SW480 (cell line): ENCODE data around the gene SLC9A3.
A peak's percentile ranks its signal among the peaks of the same experiment; 100 is the strongest.

Source experiments
- DNase-seq: peaks from one replicate; pipeline ENCODE4 v3.0.0-alpha.2; 2016; ENCODE audit warnings: low spot score

Gene SLC9A3

DNA sequence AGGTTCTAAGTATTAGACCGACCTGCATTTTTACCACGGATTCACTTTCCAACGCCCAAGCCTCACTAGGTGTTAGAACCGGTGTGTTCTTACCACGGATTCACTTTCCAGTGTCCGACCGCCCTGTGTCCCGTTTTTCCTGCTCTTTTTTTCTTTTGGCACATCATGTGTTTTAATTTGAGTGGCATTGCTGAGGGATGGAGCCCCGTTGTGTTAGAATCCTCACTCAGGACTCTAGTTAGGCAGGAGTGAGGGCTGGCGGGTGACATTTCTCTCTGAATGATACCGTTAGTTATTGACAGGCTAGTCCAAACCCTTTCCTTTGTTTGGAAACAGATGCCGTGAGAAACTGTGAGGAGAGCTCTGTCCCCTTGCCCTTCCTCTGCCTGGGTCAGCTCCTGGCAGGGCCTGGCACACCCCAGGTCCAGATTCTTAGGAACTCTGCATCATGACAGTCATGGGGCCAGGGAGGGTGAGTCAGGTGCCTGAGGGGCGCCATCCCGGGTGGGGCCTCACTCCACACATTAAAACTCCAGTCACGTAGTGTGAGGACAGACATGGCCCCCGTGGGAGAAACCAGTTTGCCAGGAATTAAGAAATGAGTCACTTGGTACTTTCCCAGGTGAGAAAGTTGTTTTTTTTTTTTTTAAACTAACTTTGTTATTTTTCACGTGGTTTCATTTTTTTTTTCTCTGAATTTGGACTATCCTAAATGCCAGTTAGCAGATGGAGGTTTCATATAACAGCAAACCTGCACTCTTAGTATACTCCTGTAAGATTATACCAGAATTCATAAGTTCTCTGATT lies 65.5 kb downstream of the SLC9A3 start:
- no peak for DNase-seq

DNA sequence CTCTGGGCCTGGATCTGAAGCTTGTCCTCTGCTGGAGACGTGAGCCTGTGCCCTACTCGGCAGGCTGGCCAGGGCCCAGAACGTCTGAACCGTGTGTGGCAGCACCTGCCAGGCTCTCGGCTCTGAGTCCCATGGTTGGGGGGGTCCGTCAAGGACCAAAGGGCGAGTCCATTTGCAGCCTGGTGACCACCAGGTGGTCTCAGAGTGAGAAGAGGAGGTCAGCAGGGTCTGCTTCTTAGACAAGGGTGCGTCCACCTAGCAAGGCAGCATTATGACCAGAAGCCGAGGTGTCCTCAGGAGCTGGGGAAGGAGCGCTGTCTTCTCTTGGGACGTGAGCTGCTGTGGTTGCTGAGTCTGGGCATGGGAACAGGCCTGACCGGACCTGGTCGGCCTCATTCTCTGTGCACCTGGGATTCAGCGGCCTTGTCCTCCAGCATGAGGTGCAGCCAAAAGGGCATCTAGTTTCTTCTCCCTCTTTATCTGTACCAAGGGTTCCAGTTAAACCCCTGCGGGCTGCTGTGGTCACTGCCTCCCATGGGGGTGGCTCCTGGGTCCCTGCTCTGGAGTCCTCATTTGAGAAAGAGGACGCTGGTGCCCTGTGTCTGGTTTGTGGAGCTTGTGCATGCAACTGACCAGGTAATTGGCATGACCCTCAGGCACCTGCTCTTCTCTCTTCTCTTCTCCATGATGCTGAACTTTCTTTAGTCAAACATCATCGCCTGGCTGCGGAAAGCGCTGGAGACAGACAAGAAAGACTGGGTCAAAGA lies 66.9 kb downstream of the SLC9A3 start:
- no peak for DNase-seq

DNA sequence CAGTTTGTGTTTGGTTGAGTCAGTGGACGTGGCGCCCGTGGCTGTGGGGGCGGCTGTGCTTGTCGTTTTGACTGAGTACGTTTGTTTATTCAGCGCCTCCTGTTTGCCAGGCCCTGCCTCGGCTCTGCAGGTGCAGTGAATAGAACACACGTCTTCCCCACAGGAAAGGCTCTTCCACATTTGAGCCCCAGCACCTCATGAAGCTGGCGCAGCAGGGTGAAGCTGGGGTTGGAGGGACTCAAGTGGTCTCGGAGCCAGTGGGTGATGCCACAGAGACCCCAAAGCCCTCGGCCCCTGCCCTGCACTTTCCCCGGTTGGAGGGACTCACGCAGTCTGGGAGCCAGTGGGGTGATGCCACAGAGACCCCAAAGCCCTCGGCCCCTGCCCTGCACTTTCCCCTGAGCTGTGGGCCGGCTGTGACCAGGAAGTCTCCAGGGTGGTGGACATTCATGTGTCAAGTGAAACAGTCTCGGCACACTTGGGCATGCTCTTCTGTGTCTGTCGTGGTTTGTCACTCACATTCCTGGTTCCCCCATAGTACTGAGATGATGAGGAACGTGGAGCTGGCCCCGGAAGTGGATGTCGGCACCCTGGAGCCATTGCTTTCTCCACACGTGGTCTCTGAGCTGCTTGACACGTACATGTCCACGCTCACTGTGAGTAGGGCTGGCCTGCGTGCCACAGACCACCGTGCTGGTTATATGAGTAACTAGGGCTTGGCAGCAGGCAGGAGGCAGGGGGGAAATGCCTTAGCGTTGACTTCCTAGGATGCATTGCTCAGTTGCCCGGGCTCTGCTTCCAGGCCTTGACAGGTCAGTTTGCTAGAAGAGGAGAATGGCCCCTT lies 67.7 kb downstream of the SLC9A3 start:
- DNase-seq = no peak

DNA sequence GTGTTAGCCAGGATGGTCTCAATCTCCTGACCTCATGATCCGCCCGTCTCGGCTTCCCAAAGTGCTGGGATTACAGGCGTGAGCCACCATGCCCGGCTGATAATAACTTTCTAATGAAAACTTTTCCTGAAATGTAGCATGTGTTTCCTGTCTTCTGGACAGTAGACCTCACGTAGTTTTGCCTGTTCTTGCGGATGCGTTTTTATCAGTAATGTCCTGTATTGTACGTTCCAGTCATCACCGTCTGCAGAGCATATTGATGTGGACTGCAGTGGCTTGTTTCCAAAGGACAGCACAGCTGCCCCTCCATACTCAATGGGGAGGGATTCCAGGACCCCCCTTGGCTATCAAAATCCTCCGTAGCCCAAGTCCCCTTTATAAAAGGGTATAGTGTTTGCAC lies 68.4 kb downstream of the SLC9A3 start:
- no peak for DNase-seq

DNA sequence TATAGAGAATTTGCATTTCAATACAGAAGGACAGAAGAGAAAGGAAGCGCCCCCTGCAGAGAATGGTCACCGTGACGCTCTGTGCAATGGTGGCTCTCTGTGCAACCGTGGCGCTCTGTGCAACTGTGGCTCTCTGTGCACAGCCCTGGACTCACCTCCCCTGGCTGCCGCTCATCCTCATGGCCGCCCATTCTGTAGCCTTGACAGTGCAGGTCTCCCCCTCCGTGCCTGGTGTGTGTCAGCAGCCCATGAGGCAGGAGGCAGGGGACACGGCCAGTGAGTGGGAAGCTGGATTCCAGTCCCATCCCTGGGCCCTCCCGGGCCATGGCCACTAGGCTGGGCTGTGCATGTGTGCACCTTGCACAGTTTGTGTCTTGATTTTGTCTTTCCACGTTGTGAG lies 69.3 kb downstream of the SLC9A3 start:
- no peak for DNase-seq

- no peak for DNase-seq
Measured at GRCh38 chr5:453725-454481, 70.3 kb downstream of the SLC9A3 start.

DNA sequence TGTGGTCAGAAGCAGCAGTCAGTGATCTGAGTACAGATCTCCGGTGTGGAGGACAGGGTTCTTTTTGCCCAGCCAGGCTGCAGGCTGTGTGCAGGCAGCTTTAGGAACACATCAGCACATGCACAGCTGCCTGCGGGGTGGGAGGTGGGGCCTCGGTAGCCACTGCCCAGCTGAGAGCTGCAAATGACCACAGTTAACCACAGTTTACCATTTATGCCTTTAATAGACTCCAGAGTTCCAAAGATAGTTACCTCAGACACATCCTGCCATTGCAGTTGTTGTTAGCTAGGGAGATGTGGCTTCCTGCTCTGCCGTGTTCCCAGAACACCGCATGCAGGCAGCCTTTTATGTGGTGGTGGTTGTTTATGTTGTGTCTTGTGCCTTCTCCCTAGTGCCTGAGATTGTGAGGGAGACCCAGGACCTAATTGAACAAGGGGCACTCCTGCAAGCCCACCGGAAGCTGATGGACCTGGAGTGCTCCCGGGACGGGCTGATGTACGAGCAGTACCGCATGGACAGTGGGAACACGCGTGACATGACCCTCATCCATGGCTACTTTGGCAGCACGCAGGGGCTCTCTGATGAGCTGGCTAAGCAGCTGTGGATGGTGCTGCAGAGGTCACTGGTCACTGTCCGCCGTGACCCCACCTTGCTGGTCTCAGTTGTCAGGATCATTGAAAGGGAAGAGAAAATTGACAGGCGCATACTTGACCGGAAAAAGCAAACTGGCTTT lies 71.1 kb downstream of the SLC9A3 start:
- DNase-seq = no peak

DNA sequence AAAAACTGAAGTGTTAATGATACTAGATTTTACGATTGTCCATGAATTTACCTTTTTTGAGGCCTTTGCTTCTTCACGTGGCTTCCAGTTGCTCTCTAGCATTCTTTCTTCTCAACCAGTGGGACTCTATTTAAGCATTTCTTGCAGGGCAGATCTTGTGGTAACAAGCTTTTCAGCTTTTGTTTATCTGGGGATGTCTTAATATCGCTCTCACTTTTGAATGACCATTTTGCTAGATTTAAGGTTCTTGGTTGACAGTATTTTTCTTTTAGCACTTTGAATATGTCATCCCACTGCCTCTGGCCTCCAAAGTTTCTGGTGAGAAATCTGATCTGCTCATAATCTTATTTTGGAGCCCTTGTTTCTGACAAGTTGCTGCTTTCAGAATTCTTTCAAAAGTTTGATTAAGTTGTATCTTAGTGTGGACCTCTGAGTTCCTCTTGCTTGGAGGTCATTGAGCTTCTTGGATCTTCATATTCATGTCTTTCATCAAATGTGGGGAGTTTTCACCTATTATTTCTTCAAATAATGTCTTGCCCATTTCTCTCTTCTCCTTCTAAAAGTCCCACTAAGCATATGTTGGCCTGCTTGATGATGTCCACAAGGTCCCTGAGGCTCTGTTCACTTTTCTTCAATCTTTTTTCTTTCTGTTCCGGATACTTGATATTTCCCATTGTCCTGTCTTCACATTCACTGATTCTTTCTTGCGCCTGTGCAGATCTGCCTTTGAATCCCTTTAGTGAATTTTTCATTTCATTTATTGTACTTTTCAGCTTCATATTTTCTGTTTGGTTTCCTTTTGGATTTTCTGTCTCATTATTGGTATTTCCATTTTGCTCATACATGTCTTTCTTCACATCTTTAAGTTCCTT lies 72.4 kb downstream of the SLC9A3 start:
- DNase-seq = no peak

DNA sequence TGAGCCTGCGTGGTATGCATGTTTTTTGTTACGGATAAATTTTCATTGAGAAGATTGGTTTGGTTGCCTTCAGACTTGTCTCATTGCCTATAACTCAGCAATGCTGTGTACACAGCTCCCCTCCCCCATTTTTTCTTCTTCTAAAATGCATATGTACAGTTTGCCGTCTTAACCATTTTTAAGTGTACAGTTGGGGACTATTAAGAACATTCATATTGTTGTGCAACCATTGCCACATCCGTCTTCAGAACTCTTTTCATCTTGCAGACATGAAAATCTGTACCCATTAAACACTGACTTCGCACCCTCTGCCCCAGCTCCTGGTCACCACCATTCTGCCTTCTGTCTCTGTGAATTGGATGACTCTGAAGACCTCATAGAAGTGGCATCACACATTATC lies 75.1 kb downstream of the SLC9A3 start:
- DNase-seq = no peak

- DNase-seq = no peak
Measured at GRCh38 chr5:448766-449090, 75.5 kb downstream of the SLC9A3 start.

DNA sequence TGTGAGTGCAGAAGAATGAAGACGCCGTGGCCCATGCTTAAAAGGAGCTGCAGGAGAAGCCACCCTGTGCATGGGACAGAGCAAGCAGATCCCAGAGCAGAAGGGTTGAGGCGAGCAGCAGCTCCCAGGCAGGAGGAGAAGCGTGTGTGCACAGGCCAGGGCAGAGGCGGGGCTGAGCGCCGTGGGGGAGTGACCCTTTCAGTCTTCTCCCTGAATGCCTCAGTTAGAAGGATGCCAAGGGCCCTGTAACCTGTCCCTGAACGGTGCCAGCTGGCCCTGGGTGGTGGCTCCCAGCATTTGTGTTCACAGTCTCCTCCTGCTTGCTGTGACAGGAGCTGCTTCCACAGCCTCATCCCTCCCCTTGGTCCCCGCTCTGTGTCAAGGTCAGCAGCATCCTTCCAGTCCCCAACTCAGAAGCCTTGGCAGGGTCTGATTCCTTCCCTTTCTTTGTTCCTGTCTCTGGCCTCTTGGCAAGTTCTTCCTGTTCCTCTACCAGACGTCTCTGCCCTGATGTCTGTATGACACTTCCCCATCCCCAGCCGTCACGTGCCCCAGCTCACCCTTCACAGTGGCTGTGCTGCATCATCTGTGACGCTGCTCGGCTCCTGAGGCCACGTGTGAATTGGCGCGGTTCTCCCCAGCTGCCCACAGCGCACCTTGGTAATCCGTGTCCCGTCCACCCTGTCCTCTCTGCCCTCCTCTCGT lies 76.0 kb downstream of the SLC9A3 start:
- DNase-seq = no peak

DNA sequence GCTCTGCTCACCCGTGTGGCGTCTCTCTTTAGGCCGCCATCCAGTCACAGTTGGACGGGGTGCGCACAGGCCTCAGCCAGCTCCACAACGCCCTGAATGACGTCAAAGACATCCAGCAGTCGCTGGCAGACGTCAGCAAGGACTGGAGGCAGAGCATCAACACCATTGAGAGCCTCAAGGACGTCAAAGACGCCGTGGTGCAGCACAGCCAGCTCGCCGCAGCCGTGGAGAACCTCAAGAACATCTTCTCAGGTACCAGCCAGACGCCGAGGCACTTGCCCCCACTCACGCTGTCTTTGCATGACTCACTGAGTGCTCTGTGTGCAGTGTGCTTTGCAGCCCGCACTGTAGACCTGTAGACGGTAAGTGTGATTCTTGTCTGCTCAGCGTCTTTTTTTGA lies 76.7 kb downstream of the SLC9A3 start:
- no peak for DNase-seq

- DNase-seq = peak; percentile 69
Measured at GRCh38 chr5:446883-447263, 77.4 kb downstream of the SLC9A3 start.

DNA sequence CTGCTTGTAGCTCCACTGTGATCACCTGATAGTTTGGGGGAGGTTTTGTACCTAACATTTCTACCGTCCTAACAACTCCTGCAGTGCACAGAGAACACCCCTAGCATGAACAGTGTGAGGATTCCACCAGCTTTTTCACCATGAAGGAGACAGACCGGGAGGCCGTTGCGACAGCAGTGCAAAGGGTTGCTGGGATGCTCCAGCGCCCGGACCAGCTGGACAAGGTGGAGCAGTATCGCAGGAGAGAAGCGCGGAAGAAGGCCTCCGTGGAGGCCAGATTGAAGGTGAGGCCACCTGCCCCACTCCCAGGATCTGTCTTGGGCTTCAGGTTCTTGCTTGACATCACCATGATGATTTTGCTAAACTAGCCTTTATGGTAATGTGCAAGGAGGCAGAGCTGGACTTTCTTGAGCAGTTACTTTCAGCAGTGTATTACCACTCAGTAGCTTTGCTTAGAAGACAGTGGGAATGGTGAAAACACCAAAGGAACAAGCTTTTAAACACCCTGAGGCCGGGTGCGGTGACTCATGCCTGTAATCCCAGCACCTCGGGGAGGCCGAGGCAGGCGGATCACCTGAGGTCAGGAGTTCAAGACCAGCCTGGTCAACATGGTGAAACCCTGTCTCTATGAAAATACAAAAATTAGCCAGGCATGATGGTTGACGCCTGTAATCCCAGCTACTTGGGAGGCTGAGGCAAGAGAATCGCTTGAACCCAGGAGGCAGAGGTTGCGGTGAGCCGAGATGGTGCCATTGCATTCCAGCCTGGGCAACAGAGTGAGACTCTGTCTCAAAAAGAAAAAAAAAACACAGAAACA lies 78.0 kb downstream of the SLC9A3 start:
- DNase-seq = no peak

- DNase-seq = no peak
Measured at GRCh38 chr5:445591-445990, 78.7 kb downstream of the SLC9A3 start.

DNA sequence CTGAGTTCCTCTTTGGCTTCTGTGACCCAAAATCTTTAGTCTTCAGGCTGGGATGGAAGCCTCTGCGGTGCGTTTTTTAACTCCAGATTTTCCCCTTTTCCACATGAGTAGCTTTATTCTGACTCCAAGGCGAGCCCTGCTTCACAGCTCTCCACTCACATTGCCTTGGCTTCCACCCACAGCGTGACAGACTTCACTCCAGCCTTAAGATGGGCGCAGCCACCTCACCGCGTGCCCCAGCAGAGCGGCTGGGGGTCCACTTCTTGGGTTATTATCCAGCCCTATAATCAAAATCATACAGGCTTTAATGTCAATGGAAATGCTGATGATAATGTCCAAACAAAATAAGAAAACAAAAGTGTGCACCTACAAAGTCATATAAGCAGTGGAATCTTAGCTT lies 80.0 kb downstream of the SLC9A3 start:
- no peak for DNase-seq

DNA sequence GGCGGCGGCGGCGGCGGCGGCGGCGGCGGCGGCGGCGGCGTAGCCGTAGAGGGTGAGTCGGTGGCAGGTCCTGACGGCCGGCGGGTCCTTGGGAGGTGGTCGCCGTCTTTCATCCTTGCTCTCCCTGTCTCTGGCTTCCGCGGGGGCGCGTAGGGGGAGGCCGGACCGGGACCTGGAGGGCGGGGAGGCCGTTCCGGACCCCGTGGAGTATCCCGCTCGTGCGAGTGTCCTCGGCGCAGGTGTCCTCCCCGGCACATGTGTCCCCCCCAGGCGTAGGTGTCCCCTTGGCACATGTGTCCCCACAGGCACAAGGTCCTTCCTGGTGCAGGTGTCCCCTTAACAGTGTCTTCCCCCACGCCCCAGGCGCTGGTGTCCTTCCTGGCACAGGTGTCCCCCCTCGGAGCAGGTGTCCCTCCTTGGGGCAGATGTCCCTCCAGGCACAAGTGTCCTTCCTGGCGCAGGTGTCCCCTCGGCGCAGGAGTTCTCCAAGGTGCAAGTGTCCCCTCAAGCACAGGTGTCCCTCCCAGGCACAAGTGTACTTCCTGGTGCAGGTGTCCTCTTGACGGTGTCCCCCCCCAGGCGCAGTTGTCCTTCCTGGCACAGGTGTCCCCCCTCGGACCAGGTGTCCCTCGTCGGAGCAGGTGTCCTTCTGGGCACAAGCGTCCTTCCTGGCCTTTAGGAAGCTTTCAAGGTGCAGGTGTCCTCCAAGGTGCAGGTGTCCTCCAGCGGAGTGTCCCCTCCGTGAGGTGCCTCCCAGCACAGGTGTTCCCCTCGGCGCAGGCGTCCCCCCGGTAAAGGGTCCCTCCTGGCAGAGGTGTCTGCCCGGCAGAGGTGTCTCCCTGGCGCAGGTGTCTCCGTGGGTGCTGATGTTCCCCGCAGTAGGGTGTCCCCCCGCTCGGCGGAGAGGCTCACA lies 80.8 kb downstream of the SLC9A3 start:
- peak; percentile 36 for DNase-seq
